MM.1S (cell line): ENCODE measurements around the gene EXOC7.

Experiments used
- DNase-seq: peaks from one replicate; pipeline ENCODE4 v3.0.0-alpha.2; 2015
- H2AFZ ChIP-seq: fragments of 300-600 bp; sonication (generic); 2 replicates; pipeline ENCODE4 v1.6.0; 2016; ENCODE audit warnings: antibody characterized with exemption, low read length
- H3F3A ChIP-seq: fragments of 300-600 bp; sonication (generic); 2 replicates; pipeline ENCODE4 v1.6.1; 2016; ENCODE audit warnings: mild to moderate bottlenecking, antibody characterized with exemption, low read length, moderate library complexity, mixed read lengths; ENCODE audit not compliant: insufficient read depth
- H3K27ac ChIP-seq: fragments of 300-600 bp; sonication (generic); 2 replicates; pipeline ENCODE4 v1.5.1; 2016; ENCODE audit warnings: mild to moderate bottlenecking, low read length
- H3K27me3 ChIP-seq: fragments of 300-600 bp; sonication (generic); replicated peaks from 2 replicates; pipeline ENCODE4 v1.6.0; 2016; ENCODE audit warnings: low read length; ENCODE audit not compliant: insufficient read depth
- H3K36me3 ChIP-seq: fragments of 300-600 bp; sonication (generic); replicated peaks from 2 replicates; pipeline ENCODE4 v1.6.1; 2016; ENCODE audit warnings: mild to moderate bottlenecking, low read length, mixed read lengths; ENCODE audit not compliant: insufficient read depth
- H3K4me1 ChIP-seq: fragments of 300-600 bp; sonication (generic); 2 replicates; pipeline ENCODE4 v1.6.1; 2016; ENCODE audit warnings: low read length, mixed read lengths
- H3K4me2 ChIP-seq: fragments of 300-600 bp; sonication (generic); 2 replicates; pipeline ENCODE4 v1.6.0; 2016; ENCODE audit warnings: low read depth, low read length
- H3K4me3 ChIP-seq: fragments of 300-600 bp; sonication (generic); 2 replicates; pipeline ENCODE4 v1.5.1; 2016; ENCODE audit warnings: low read length, mixed read lengths
- H3K79me2 ChIP-seq: fragments of 300-600 bp; sonication (generic); 2 replicates; pipeline ENCODE4 v1.6.1; 2016; ENCODE audit warnings: mixed run types, low read length, mixed read lengths
- H3K9ac ChIP-seq: fragments of 300-600 bp; sonication (generic); 2 replicates; pipeline ENCODE4 v1.6.1; 2016; ENCODE audit warnings: low read length, mixed read lengths
- H3K9me2 ChIP-seq: fragments of 300-600 bp; sonication (generic); replicated peaks from 2 replicates; pipeline ENCODE4 v1.6.1; 2016; ENCODE audit warnings: mild to moderate bottlenecking, low read length, mixed read lengths; ENCODE audit not compliant: insufficient read depth
- H3K9me3 ChIP-seq: fragments of 300-600 bp; sonication (generic); replicated peaks from 2 replicates; pipeline ENCODE4 v1.6.1; 2016; ENCODE audit warnings: mild to moderate bottlenecking, low read length, mixed read lengths; ENCODE audit not compliant: insufficient read depth
- H4K20me1 ChIP-seq: fragments of 300-600 bp; sonication (generic); 2 replicates; pipeline ENCODE4 v1.6.1; 2016; ENCODE audit warnings: mild to moderate bottlenecking, low read length, moderate library complexity, mixed read lengths; ENCODE audit not compliant: insufficient read depth
- CTCF ChIP-seq: fragments of 300-600 bp; sonication (generic); IDR thresholded peaks from 2 replicates; pipeline ENCODE4 v1.5.1; 2016; ENCODE audit warnings: antibody characterized with exemption, low read length, mixed read lengths
- EZH2 ChIP-seq: fragments of 300-600 bp; sonication (generic); optimal IDR thresholded peaks from 2 replicates; pipeline ENCODE3; 2017; ENCODE audit warnings: low read depth, mild to moderate bottlenecking, antibody characterized with exemption, low read length, mixed read lengths
- EZH2phosphoT487 ChIP-seq: fragments of 300-600 bp; sonication (generic); IDR thresholded peaks from 2 replicates; pipeline ENCODE4 v1.6.1; 2018; ENCODE audit warnings: antibody characterized with exemption, low read length

Gene EXOC7

DNA sequence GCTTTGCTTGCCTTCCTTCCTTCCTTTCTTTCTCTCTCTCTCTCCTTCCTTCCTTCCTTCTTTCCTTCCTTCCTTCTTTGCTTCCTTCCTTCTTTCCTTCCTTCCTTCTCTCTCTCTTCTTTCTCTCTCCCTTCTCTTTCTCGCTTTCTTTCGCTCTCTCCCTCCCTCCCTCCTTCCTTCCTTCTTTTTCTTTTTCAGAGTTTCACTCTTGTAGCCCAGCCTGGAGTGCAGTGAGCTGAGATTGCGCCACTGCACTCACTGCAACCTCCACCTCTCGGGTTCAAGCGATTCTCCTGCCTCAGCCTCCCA lies 19.6 kb upstream of the EXOC7 start:
- no peak overlapping the region for H3K9ac ChIP-seq
- H3K4me3 ChIP-seq = no peak overlapping the region
- no peaks in the 10 kb centered on the region for H4K20me1 ChIP-seq
- H3K4me1 ChIP-seq = no peaks in the 10 kb centered on the region
- H3F3A ChIP-seq = no peaks in the 10 kb centered on the region
- no peaks in the 10 kb centered on the region for H3K79me2 ChIP-seq
- H3K36me3 ChIP-seq = no peaks in the 10 kb centered on the region
- no peaks in the 10 kb centered on the region for H3K27me3 ChIP-seq
- no peak for DNase-seq
- no peaks in the 10 kb centered on the region for H3K9me3 ChIP-seq
- no peak overlapping the region for H3K4me2 ChIP-seq
- H3K27ac ChIP-seq = no peak overlapping the region
- no peaks in the 10 kb centered on the region for H3K9me2 ChIP-seq
- H2AFZ ChIP-seq = no peak overlapping the region
- TF ChIP-seq EZH2 = no peak
- no peak for TF ChIP-seq CTCF
- no peak for TF ChIP-seq EZH2phosphoT487

DNA sequence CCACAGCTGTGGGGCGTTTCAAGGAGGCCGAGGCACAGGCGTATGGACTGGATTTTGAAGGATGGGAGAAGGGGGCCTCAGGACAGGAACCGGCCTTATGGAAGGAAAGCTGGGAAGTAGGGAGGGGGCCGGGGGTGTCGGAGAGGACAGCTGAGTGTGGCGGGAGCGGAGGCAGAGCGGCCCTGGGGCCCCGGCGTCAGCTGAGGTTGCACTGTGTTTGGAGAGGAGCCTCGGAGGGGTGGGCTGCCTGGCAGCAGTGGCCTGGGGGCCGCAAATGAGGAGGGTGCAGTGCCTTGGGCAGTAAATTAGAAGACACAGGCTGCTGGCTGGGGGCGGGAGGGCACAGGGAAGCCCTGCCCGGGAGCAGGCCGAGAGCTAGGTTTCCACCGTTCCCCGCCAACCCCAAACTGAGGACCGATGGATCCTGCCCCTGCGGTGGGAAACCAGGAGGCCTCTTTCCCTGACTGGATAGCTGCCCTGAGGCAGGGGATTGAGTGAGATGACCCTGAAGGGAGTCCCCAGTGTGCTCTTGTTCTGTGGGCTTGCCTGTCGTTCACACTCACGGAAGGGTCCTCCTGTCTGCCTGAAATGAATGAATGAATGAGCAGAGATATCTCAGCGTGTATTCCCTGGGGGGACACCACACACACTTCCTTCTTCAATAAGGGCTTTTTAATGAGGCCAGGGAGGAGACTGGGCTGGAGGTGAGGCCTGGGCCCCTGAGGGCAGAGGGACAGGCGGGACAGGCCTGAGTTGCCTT lies 19.0 kb upstream of the EXOC7 start:
- Histone ChIP-seq H3K36me3 (no peaks in the 10 kb centered on the region), H4K20me1 (no peaks in the 10 kb centered on the region), H3K9ac (no peak overlapping the region), H3K9me2 (no peaks in the 10 kb centered on the region), H3K4me1 (no peaks in the 10 kb centered on the region), H3F3A (no peaks in the 10 kb centered on the region), H2AFZ (no peak overlapping the region), H3K4me2 (no peak overlapping the region), H3K4me3 (no peak overlapping the region), H3K27me3 (no peaks in the 10 kb centered on the region), H3K27ac (no peak overlapping the region), H3K9me3 (no peaks in the 10 kb centered on the region), H3K79me2 (no peaks in the 10 kb centered on the region)
- TF ChIP-seq EZH2 (no peak), EZH2phosphoT487 (no peak), CTCF (no peak)
- DNase-seq = no peak

- Histone ChIP-seq H3K27ac (no peak overlapping the region), H3K9me2 (no peaks in the 10 kb centered on the region), H3K36me3 (no peaks in the 10 kb centered on the region), H3F3A (no peaks in the 10 kb centered on the region), H3K4me3 (peak overlapping the region; percentile 54), H4K20me1 (no peaks in the 10 kb centered on the region), H3K4me2 (peak overlapping the region; percentile 93), H3K9me3 (no peaks in the 10 kb centered on the region), H2AFZ (peak overlapping the region; percentile 99), H3K9ac (peak overlapping the region; percentile 64; the same call in 1 of the 2 replicates), H3K79me2 (no peaks in the 10 kb centered on the region), H3K27me3 (no peaks in the 10 kb centered on the region), H3K4me1 (no peaks in the 10 kb centered on the region)
- DNase-seq = no peak
- TF ChIP-seq CTCF (no peak), EZH2phosphoT487 (no peak), EZH2 (no peak)
Observed at GRCh38 chr17:76121932-76122430, 18.4 kb upstream of the EXOC7 start.
